Panc1 (cell line): ENCODE measurements around the gene ASIC3. TPM values are rescaled to one million over a fixed set of nuclear protein-coding genes. Genes with fewer than 3 reads are reported as not detected.

Experiments
- ATAC-seq: fragments of 200-7000 bp; cut with Tn5 transposase; 2 replicates; pipeline ENCODE4 v1.9.1; 2020; ENCODE audit warnings: mild to moderate bottlenecking, moderate library complexity
- BruUV-seq: library from RNA; stranded (reverse); fragments of 400-500 nt; replicated peaks from 2 replicates; lab custom pipeline; 2021; lab: Mats Ljungman, UMichigan
- CTCF ChIA-PET: fragments of 300-600 bp; sonication (Branson Sonifier 250); formaldehyde crosslinking; loops from one replicate; lab custom pipeline; 2022; ENCODE audit warnings: antibody characterized with exemption; lab: Charles Lee
- POLR2A ChIA-PET: fragments of 300-600 bp; sonication (Branson Sonifier 250); formaldehyde crosslinking; loops from one replicate; lab custom pipeline; 2022; ENCODE audit warnings: antibody characterized with exemption; lab: Charles Lee
- DNase-seq: peaks from one replicate; pipeline ENCODE4 v3.0.0-alpha.2; 2010; ENCODE audit warnings: low read depth, low spot score
- H3K27ac ChIP-seq: 2 replicates; pipeline ENCODE4 v1.5.1; 2011; ENCODE audit warnings: mild to moderate bottlenecking, low read length, inconsistent platforms
- H3K27me3 ChIP-seq: fragments of 200-500 bp; sonication (Bioruptor generic); 2 replicates; pipeline ENCODE4 v1.6.0; 2014; ENCODE audit warnings: low read length, inconsistent platforms; ENCODE audit not compliant: control insufficient read depth, insufficient read depth
- H3K36me3 ChIP-seq: fragments of 200-500 bp; sonication (Bioruptor generic); 2 replicates; pipeline ENCODE4 v1.5.1; 2014; ENCODE audit warnings: inconsistent platforms, mild to moderate bottlenecking, low read length, moderate library complexity; ENCODE audit not compliant: control insufficient read depth, insufficient read depth
- H3K4me1 ChIP-seq: 2 replicates; pipeline ENCODE4 v1.5.1; 2011; ENCODE audit warnings: inconsistent platforms, mild to moderate bottlenecking, low read length, moderate library complexity; ENCODE audit not compliant: control insufficient read depth, insufficient read depth
- H3K4me3 ChIP-seq, 2 experiments: 2 replicates each; pipeline ENCODE4 v1.5.1; 2011 to 2012; ENCODE audit warnings: low read depth in 2 of 2, low read length in 2 of 2, mild to moderate bottlenecking in 2 of 2, inconsistent platforms in 1 of 2, moderate library complexity in 1 of 2
- H3K9me3 ChIP-seq: fragments of 200-500 bp; sonication (Bioruptor generic); 2 replicates; pipeline ENCODE4 v1.5.1; 2014; ENCODE audit warnings: low read depth, mild to moderate bottlenecking, inconsistent platforms, low read length, moderate library complexity; ENCODE audit not compliant: control insufficient read depth, insufficient read depth
- CTCF ChIP-seq: fragments of 450-650 bp; IDR thresholded peaks from 2 replicates; pipeline ENCODE4 v1.5.1; 2017; ENCODE audit warnings: mild to moderate bottlenecking
- POLR2AphosphoS5 ChIP-seq: IDR thresholded peaks from 2 replicates; pipeline ENCODE4 v1.6.1; 2012; ENCODE audit warnings: mild to moderate bottlenecking, low read depth, low read length, moderate library complexity
- REST ChIP-seq, 2 experiments: IDR thresholded peaks; 2 replicates each; pipeline ENCODE4 v1.6.1; 2011 to 2012; ENCODE audit warnings: low read depth in 2 of 2, control low read depth in 1 of 2, low read length in 1 of 2, mild to moderate bottlenecking in 1 of 2, moderate library complexity in 1 of 2; ENCODE audit not compliant: insufficient read depth in 1 of 2
- SIN3A ChIP-seq: IDR thresholded peaks from 2 replicates; pipeline ENCODE4 v1.6.1; 2012; ENCODE audit warnings: low read depth, mild to moderate bottlenecking, low read length, moderate library complexity, borderline replicate concordance; ENCODE audit not compliant: insufficient read depth
- TCF7L2 ChIP-seq: IDR thresholded peaks from 2 replicates; pipeline ENCODE4 v1.6.1; 2011; ENCODE audit warnings: mild to moderate bottlenecking, low read depth, low read length, inconsistent platforms
- in situ Hi-C: cut with HindIII; loops from 2 replicates; pipeline ENCODE4 v1.10.0; 2016; ENCODE audit warnings: low sequenced_read_pairs, low pct_unique_long_range_greater_than_20kb
- intact Hi-C: fragments of 100-400 bp; cut with micrococcal nuclease; formaldehyde crosslinking; loops from one replicate; pipeline ENCODE4 v1.10.0; 2022; ENCODE audit not compliant: unreplicated experiment
- total RNA-seq: library from RNA; stranded (reverse); gene quantifications from one replicate; pipeline ENCODE4 v1.2.1, GENCODE V29; 2021; ENCODE audit not compliant: unreplicated experiment

The ASIC3 gene
- total RNA-seq, 1 experiment from 2014 or later: 1.3 TPM

GRCh38 chr7:151035026-151035717 lies 13.2 kb upstream of the ASIC3 start:
- CTCF ChIA-PET: no interaction called here
- BruUV-seq: no TSS peak
- Histone ChIP-seq H3K27ac (no peak overlapping the region), H3K27me3 (no peaks in the 10 kb centered on the region), H3K4me1 (peaks cover 15% of the 10 kb centered on the region), H3K4me3 (no peak overlapping the region), H3K9me3 (no peaks in the 10 kb centered on the region), H3K36me3 (no peaks in the 10 kb centered on the region)
- POLR2A ChIA-PET: no interaction called here
- TF ChIP-seq REST (IDR thresholded peaks at IDR 0.05; ENCODE audit: insufficient read depth in 1 of 2, low read depth in 2 of 2, low read length in 1 of 2): no peak
- no peak for TF ChIP-seq TCF7L2
- TF ChIP-seq CTCF: no peak
- TF ChIP-seq SIN3A: no peak
- no peak for TF ChIP-seq POLR2AphosphoS5
- DNase-seq (no peak), ATAC-seq (no peak)
- in situ Hi-C loops: no loop called here
- intact Hi-C loops: no loop called here

DNA sequence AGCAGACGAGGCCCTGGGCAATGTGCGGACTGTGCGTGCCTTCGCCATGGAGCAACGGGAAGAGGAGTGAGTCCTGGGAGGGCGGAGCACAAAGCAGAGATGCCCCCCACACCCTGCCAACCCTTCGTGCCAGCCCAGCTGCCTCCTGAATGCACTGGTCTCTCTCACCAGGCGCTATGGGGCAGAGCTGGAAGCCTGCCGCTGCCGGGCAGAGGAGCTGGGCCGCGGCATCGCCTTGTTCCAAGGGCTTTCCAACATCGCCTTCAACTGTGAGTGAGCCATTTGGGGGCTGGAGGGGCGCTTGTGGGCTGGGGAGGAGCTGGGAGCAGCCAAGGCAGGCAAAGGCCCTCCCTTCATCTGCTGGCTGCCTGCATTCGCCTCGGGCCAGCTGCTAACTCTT lies 12.4 kb upstream of the ASIC3 start:
- Histone ChIP-seq H3K4me1 (peaks cover 15% of the 10 kb centered on the region), H3K36me3 (no peaks in the 10 kb centered on the region), H3K27ac (no peak overlapping the region), H3K9me3 (no peaks in the 10 kb centered on the region), H3K4me3 (no peak overlapping the region), H3K27me3 (no peaks in the 10 kb centered on the region)
- ChIA-PET POLR2A (no interaction called here), CTCF (no interaction called here)
- TF ChIP-seq POLR2AphosphoS5 (no peak), SIN3A (no peak), CTCF (no peak), TCF7L2 (no peak), REST (IDR thresholded peaks at IDR 0.05; ENCODE audit: insufficient read depth in 1 of 2, low read depth in 2 of 2, low read length in 1 of 2) (no peak)
- in situ Hi-C loops: no loop called here
- intact Hi-C loops: no loop called here
- no TSS peak for BruUV-seq
- DNase-seq (no peak), ATAC-seq (no peak)
